ENCODE data around the gene PRMT3.

PRMT3 gene

GRCh38 chr11:20363149-20363499, 24.4 kb upstream of the PRMT3 start:
- no peak for TF ChIP-seq ZBTB7A (IDR thresholded peaks at IDR 0.05; ENCODE audit: low read depth)
- no peak for TF ChIP-seq EP300 (IDR thresholded peaks at IDR 0.05; ENCODE audit: borderline replicate concordance)
- no peak for TF ChIP-seq USF1 (IDR thresholded peaks at IDR 0.05)
- TF ChIP-seq YY1 (IDR thresholded peaks at IDR 0.05; ENCODE audit: low read depth): no peak
- TF ChIP-seq TAF1 (IDR thresholded peaks at IDR 0.05; ENCODE audit: low read depth): no peak
- TF ChIP-seq, protein P1, sequence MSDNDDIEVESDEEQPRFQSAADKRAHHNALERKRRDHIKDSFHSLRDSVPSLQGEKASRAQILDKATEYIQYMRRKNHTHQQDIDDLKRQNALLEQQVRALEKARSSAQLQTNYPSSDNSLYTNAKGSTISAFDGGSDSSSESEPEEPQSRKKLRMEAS (IDR thresholded peaks at IDR 0.05): no peak
- TF ChIP-seq, protein P2, sequence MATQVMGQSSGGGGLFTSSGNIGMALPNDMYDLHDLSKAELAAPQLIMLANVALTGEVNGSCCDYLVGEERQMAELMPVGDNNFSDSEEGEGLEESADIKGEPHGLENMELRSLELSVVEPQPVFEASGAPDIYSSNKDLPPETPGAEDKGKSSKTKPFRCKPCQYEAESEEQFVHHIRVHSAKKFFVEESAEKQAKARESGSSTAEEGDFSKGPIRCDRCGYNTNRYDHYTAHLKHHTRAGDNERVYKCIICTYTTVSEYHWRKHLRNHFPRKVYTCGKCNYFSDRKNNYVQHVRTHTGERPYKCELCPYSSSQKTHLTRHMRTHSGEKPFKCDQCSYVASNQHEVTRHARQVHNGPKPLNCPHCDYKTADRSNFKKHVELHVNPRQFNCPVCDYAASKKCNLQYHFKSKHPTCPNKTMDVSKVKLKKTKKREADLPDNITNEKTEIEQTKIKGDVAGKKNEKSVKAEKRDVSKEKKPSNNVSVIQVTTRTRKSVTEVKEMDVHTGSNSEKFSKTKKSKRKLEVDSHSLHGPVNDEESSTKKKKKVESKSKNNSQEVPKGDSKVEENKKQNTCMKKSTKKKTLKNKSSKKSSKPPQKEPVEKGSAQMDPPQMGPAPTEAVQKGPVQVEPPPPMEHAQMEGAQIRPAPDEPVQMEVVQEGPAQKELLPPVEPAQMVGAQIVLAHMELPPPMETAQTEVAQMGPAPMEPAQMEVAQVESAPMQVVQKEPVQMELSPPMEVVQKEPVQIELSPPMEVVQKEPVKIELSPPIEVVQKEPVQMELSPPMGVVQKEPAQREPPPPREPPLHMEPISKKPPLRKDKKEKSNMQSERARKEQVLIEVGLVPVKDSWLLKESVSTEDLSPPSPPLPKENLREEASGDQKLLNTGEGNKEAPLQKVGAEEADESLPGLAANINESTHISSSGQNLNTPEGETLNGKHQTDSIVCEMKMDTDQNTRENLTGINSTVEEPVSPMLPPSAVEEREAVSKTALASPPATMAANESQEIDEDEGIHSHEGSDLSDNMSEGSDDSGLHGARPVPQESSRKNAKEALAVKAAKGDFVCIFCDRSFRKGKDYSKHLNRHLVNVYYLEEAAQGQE (IDR thresholded peaks at IDR 0.05; ENCODE audit: low read depth): no peak
- no peak for TF ChIP-seq CEBPB (IDR thresholded peaks at IDR 0.05)
- TF ChIP-seq TCF12 (IDR thresholded peaks at IDR 0.05; ENCODE audit: low read depth): no peak
- TF ChIP-seq EGR1 (IDR thresholded peaks at IDR 0.05): no peak
- TF ChIP-seq NFIC (IDR thresholded peaks at IDR 0.05): no peak

GRCh38 chr11:20363500-20364340, 23.8 kb upstream of the PRMT3 start, which contains the start of gene HTATIP2:
HTATIP2 (plus strand) TSS chr11:20363714; CDS start chr11:20364238, 524 bp downstream.
- TF ChIP-seq CREB1 (IDR thresholded peaks at IDR 0.05; ENCODE audit: low read depth): no peak
- peak; percentile 84 for TF ChIP-seq USF1 (IDR thresholded peaks at IDR 0.05)
- no peak for TF ChIP-seq EGR1 (IDR thresholded peaks at IDR 0.05)
- TF ChIP-seq, protein P2 (IDR thresholded peaks at IDR 0.05; ENCODE audit: low read depth): no peak
- TF ChIP-seq, protein P1 (IDR thresholded peaks at IDR 0.05): peak; percentile 92
- peak; percentile 42; the same call in 1 of the 2 replicates for TF ChIP-seq TAF1 (IDR thresholded peaks at IDR 0.05; ENCODE audit: low read depth)
- peak; percentile 16; the same call in 1 of the 2 replicates for TF ChIP-seq TCF12 (IDR thresholded peaks at IDR 0.05; ENCODE audit: low read depth)
- no peak for TF ChIP-seq YY1 (IDR thresholded peaks at IDR 0.05; ENCODE audit: low read depth)
- peak; percentile 53 for TF ChIP-seq ZBTB7A (IDR thresholded peaks at IDR 0.05; ENCODE audit: low read depth)

- TF ChIP-seq ZBTB7A (IDR thresholded peaks at IDR 0.05; ENCODE audit: low read depth): no peak
- TF ChIP-seq RAD21 (IDR thresholded peaks at IDR 0.05; ENCODE audit: low read depth): no peak
- TF ChIP-seq USF1 (IDR thresholded peaks at IDR 0.05): no peak
- TF ChIP-seq CREB1 (IDR thresholded peaks at IDR 0.05; ENCODE audit: low read depth): no peak
- TF ChIP-seq EGR1 (IDR thresholded peaks at IDR 0.05): no peak
- no peak for TF ChIP-seq TEAD4 (IDR thresholded peaks at IDR 0.05)
- no peak for TF ChIP-seq CEBPB (IDR thresholded peaks at IDR 0.05)
- TF ChIP-seq FOXM1 (IDR thresholded peaks at IDR 0.05; ENCODE audit: borderline replicate concordance, low read depth): no peak
- TF ChIP-seq, protein P2 (IDR thresholded peaks at IDR 0.05; ENCODE audit: low read depth): no peak
- TF ChIP-seq NFIC (IDR thresholded peaks at IDR 0.05): no peak
- no peak for TF ChIP-seq EP300 (IDR thresholded peaks at IDR 0.05; ENCODE audit: borderline replicate concordance)
- no peak for TF ChIP-seq TCF12 (IDR thresholded peaks at IDR 0.05; ENCODE audit: low read depth)
- TF ChIP-seq TAF1 (IDR thresholded peaks at IDR 0.05; ENCODE audit: low read depth): no peak
- TF ChIP-seq, protein P1 (IDR thresholded peaks at IDR 0.05): no peak
- no peak for TF ChIP-seq YY1 (IDR thresholded peaks at IDR 0.05; ENCODE audit: low read depth)
Observed at GRCh38 chr11:20364341-20364792, 23.1 kb upstream of the PRMT3 start.

Measured in Ishikawa (cell line).